Suprapubic skin (tissue), 4 donors: ENCODE data around the gene ZCCHC24. TPM values are rescaled to one million over a fixed set of nuclear protein-coding genes. Genes with fewer than 3 reads are reported as not detected.

Experiments
- DNase-seq, 2 donors: peaks; one replicate each; pipeline ENCODE4 v3.0.0-alpha.2; 2019; ENCODE audit warnings: low spot score in 2 of 2
- H3K27ac ChIP-seq: fragments of 200-600 bp; sonication (generic); one replicate; pipeline ENCODE4 v1.5.1; 2019
- H3K27me3 ChIP-seq: fragments of 200-600 bp; sonication (generic); one replicate; pipeline ENCODE4 v1.5.1; 2019
- H3K36me3 ChIP-seq: fragments of 200-600 bp; sonication (generic); one replicate; pipeline ENCODE4 v1.5.1; 2019
- H3K4me1 ChIP-seq: fragments of 200-600 bp; sonication (generic); one replicate; pipeline ENCODE4 v1.5.1; 2019
- H3K4me3 ChIP-seq: fragments of 200-600 bp; sonication (generic); one replicate; pipeline ENCODE4 v1.5.1; 2019; ENCODE audit warnings: mild to moderate bottlenecking
- H3K9me3 ChIP-seq: fragments of 200-600 bp; sonication (generic); one replicate; pipeline ENCODE4 v1.5.1; 2019
- CTCF ChIP-seq, 2 donors: fragments of 200-600 bp in 1 of 2; fragments of 450-650 bp in 1 of 2; sonication (generic) in 1 of 2; IDR thresholded peaks; one replicate each; pipeline ENCODE4 v1.5.1; 2016 to 2019; ENCODE audit warnings: antibody characterized with exemption in 2 of 2, mild to moderate bottlenecking in 1 of 2, moderate library complexity in 1 of 2
- EP300 ChIP-seq: sonication (generic); formaldehyde crosslinking; IDR thresholded peaks from one replicate; pipeline ENCODE4 v1.6.1; 2017; ENCODE audit warnings: antibody characterized with exemption
- POLR2A ChIP-seq, 2 donors: fragments of 450-650 bp; IDR thresholded peaks; one replicate each; pipeline ENCODE4 v1.6.1; 2017; ENCODE audit warnings: antibody characterized with exemption in 2 of 2, mild to moderate bottlenecking in 2 of 2, moderate library complexity in 2 of 2
- POLR2AphosphoS5 ChIP-seq, 3 donors: sonication (generic); formaldehyde crosslinking; IDR thresholded peaks; one replicate each; pipeline ENCODE4 v1.6.1; 2017; ENCODE audit warnings: antibody characterized with exemption in 3 of 3
- WGBS: methylation state at CpG from one replicate; pipeline ENCODE4 v1.1.5; 2018; 5-methylcytosine and 5-hydroxymethylcytosine counted together
- total RNA-seq, 4 donors: library from RNA; depleted of rRNA; stranded (reverse); fragments of >200 nt; gene quantifications; one replicate each; pipeline ENCODE4 v1.1.0, GENCODE V29; 2016

Gene ZCCHC24
- total RNA-seq, 4 donors from 2014 or later: 8.9 to 17.3 (median 12.8) TPM

DNA sequence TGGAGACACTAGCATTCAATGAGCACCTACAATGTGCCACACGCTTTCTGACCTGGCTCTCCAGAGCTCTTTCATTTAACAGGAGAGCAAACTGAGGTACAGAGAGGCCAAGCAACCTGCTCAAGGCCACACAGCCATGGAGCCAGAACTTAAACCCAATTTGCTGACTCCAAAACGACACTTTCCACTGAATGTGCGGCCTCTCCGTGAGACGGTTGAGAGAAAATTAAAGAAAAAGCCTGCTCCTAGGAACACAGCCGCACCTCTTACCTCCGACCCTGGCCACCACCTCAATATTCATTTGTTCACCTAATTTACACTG, 42.8 kb downstream of the ZCCHC24 start:
- Histone ChIP-seq H3K27ac (peak overlapping the region; percentile 88), H3K27me3 (no peaks in the 10 kb centered on the region), H3K36me3 (no peaks in the 10 kb centered on the region), H3K9me3 (no peaks in the 10 kb centered on the region), H3K4me3 (no peak overlapping the region), H3K4me1 (peaks cover 100% of the 10 kb centered on the region)
- no peak for TF ChIP-seq POLR2AphosphoS5 (IDR thresholded peaks at IDR 0.05)
- no peak for TF ChIP-seq CTCF (IDR thresholded peaks at IDR 0.05)
- no peak for TF ChIP-seq POLR2A (IDR thresholded peaks at IDR 0.05)
- no peak for TF ChIP-seq EP300
- DNase-seq: no peak
- 93% methylated on average over 7 of the region's 7 CpGs for WGBS

- WGBS: 68% methylated on average over 18 of the region's 23 CpGs
Observed at GRCh38 chr10:79401015-79401921, 44.2 kb downstream of the ZCCHC24 start.

DNA sequence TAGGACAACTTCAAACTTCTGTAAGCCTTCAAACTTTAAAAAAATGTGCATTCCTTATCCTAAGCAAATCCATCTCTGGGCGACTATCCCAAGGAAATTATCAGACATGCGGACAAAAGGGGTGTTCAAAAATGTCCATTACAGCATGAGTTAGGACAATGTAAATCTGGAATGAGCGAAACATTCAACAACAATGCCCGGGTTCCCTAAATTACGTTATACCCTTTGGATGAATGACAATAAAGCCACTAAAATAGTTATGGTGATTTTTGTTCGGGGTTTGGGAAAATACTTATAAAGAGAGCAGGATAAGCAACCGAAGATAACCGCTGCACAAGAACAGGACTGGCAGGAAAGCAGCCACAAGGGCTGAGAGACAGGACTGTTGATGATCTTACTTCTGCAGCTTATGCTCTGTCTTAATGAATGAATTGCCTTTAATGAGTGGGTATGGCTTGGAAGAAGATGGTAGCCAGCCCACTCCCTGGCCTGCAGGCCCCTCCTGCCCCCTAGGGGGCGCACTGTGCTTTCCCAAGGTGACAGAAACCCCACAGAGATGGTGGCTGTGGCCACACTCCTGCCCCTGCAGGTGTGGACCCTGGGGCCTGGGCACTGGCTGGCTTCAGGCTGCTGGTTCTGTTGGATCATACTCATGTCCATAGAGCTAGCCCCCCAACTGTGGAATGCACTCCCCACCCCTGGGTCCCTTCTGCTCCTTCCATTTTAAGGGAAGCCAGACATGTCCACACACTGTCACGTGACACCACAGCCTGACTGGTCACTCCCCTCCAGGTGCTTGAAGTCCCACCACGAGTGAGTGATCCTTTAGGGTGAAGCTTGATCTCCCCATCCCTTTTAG, 45.0 kb downstream of the ZCCHC24 start:
- peak overlapping the region; percentile 88 for H3K27ac ChIP-seq
- H3K4me1 ChIP-seq: peaks cover 90% of the 10 kb centered on the region
- no peak overlapping the region for H3K4me3 ChIP-seq
- H3K9me3 ChIP-seq: no peaks in the 10 kb centered on the region
- no peaks in the 10 kb centered on the region for H3K27me3 ChIP-seq
- no peaks in the 10 kb centered on the region for H3K36me3 ChIP-seq
- DNase-seq: no peak
- 60% methylated on average over 9 of the region's 11 CpGs for WGBS
- no peak for TF ChIP-seq POLR2AphosphoS5 (IDR thresholded peaks at IDR 0.05)
- TF ChIP-seq POLR2A (IDR thresholded peaks at IDR 0.05): no peak
- no peak for TF ChIP-seq EP300
- TF ChIP-seq CTCF (IDR thresholded peaks at IDR 0.05): peak; percentile 5 to 58

More at GRCh38 chr10:79401015-79401921, 44.2 kb downstream of the ZCCHC24 start:
- H3K4me1 ChIP-seq: peaks cover 99% of the 10 kb centered on the region
- no peak overlapping the region for H3K4me3 ChIP-seq
- DNase-seq: peak in 1 of 2 donors; percentile 89
- H3K9me3 ChIP-seq: no peaks in the 10 kb centered on the region
- H3K36me3 ChIP-seq: no peaks in the 10 kb centered on the region
- peak overlapping the region; percentile 88 for H3K27ac ChIP-seq
- TF ChIP-seq EP300 (no peak), POLR2AphosphoS5 (IDR thresholded peaks at IDR 0.05) (peak in 2 of 3 donors; percentile 46 to 49), CTCF (IDR thresholded peaks at IDR 0.05) (no peak), POLR2A (IDR thresholded peaks at IDR 0.05) (no peak)
- no peaks in the 10 kb centered on the region for H3K27me3 ChIP-seq

- H3K4me3 ChIP-seq: peak overlapping the region; percentile 2
- H3K4me1 ChIP-seq: peaks cover 80% of the 10 kb centered on the region
- peak overlapping the region; percentile 82 for H3K27ac ChIP-seq
- no peaks in the 10 kb centered on the region for H3K27me3 ChIP-seq
- H3K9me3 ChIP-seq: no peaks in the 10 kb centered on the region
- DNase-seq: peak; percentile 91
- H3K36me3 ChIP-seq: no peaks in the 10 kb centered on the region
- TF ChIP-seq POLR2A (IDR thresholded peaks at IDR 0.05) (peak in 1 of 2 donors; percentile 5), EP300 (no peak), POLR2AphosphoS5 (IDR thresholded peaks at IDR 0.05) (peak in 1 of 3 donors; percentile 71), CTCF (IDR thresholded peaks at IDR 0.05) (no peak)
- 17% methylated on average over 15 of the region's 15 CpGs for WGBS
Observed at GRCh38 chr10:79399223-79399831, 46.1 kb downstream of the ZCCHC24 start.
